ENCODE data around the gene CA5A. TPM values are rescaled to one million over a fixed set of nuclear protein-coding genes. Genes with fewer than 3 reads are reported as not detected.

Gene CA5A
- total and polyA plus RNA-seq, 9 of the 15 experiments (the other 6 are each of a cell fraction or from before 2014, with no cell fraction given), result not detected

- no peak for TF ChIP-seq CHD1 (IDR thresholded peaks at IDR 0.05; ENCODE audit: low read length)
- peak; percentile 88; the same call in 1 of the 2 replicates for TF ChIP-seq ELF4 (CRISPR knock-in tag; IDR thresholded peaks at IDR 0.05)
- TF ChIP-seq STAT5A (IDR thresholded peaks at IDR 0.05; ENCODE audit: borderline replicate concordance, low read length), result no peak; the same call in 1 of the 2 replicates
- TF ChIP-seq NR1H2 (CRISPR knock-in tag; IDR thresholded peaks at IDR 0.05), result peak; percentile 90; the same call in 1 of the 2 replicates
- TF ChIP-seq ZBTB43 (CRISPR knock-in tag; IDR thresholded peaks at IDR 0.05), result no peak
- no peak for TF ChIP-seq FOXM1 (IDR thresholded peaks at IDR 0.05; ENCODE audit: low read depth)
- peak; percentile 13; the same call in 1 of the 2 replicates for TF ChIP-seq FOXM1 (CRISPR knock-in tag; IDR thresholded peaks at IDR 0.05; ENCODE audit: low read depth)
- TF ChIP-seq USF1 (CRISPR knock-in tag; IDR thresholded peaks at IDR 0.05), result peak; percentile 65
- TF ChIP-seq ZKSCAN8 (CRISPR knock-in tag; IDR thresholded peaks at IDR 0.05), result no peak
- no peak for TF ChIP-seq AFF4 (CRISPR knock-in tag; IDR thresholded peaks at IDR 0.05)
- TF ChIP-seq GTF2E2 (tag; IDR thresholded peaks at IDR 0.05), result 0 out of 2 replicates have a peak, but pooled peaks have one; percentile 67
- no peak for TF ChIP-seq HDAC2 (IDR thresholded peaks at IDR 0.05)
- TF ChIP-seq E2F1 (CRISPR knock-in tag; IDR thresholded peaks at IDR 0.05), result peak; percentile 91
- TF ChIP-seq POLR2B (IDR thresholded peaks at IDR 0.05; ENCODE audit: low read depth, partially characterized antibody), result peak; percentile 68
- peak; percentile 99 for TF ChIP-seq MBD2 (IDR thresholded peaks at IDR 0.05; ENCODE audit: borderline replicate concordance, low read depth)
- TF ChIP-seq CTBP1 (IDR thresholded peaks at IDR 0.05; ENCODE audit: borderline replicate concordance), result peak; percentile 77; the same call in 1 of the 2 replicates
- peak in 1 of 2 experiments; percentile 10; a peak in 1 of 4 replicates for TF ChIP-seq RAD21 (CRISPR knock-in tag; conservative IDR thresholded peaks at IDR 0.05 in 1 of 2, IDR thresholded peaks at IDR 0.05 in 1 of 2)
- no peak for TF ChIP-seq FUS (optimal IDR thresholded peaks at IDR 0.05; ENCODE audit: low read depth, low read length)
- TF ChIP-seq KDM5B (IDR thresholded peaks at IDR 0.05; ENCODE audit: insufficient replicate concordance, low read depth, low read length), result peak; percentile 29
Observed at GRCh38 chr16:87950765-87951551, 14.6 kb upstream of the CA5A start, which contains the start of gene BANP (continued).

All from K562 (cell line).